Renal cortex interstitium (tissue), 11 donors: ENCODE results near the gene MBD5. TPM values are rescaled to one million over a fixed set of nuclear protein-coding genes. Genes with fewer than 3 reads are reported as not detected.

Experiments used
- DNase-seq, 11 donors: peaks; one replicate each; pipeline ENCODE4 v3.0.0-alpha.2; 2013; ENCODE audit warnings: low read depth in 9 of 11, low spot score in 4 of 11; ENCODE audit errors: extremely low read depth in 1 of 11
- polyA plus RNA-seq, 3 donors: library from polyadenylated mRNA; unstranded; fragments of 120-200 nt; gene quantifications; one replicate each; pipeline ENCODE4 v1.2.1, GENCODE V29; 2013; ENCODE audit not compliant: insufficient read length in 3 of 3

The MBD5 gene
- polyA plus RNA-seq, 3 donors = 41.1 to 42.9 (median 42.7) TPM

DNA sequence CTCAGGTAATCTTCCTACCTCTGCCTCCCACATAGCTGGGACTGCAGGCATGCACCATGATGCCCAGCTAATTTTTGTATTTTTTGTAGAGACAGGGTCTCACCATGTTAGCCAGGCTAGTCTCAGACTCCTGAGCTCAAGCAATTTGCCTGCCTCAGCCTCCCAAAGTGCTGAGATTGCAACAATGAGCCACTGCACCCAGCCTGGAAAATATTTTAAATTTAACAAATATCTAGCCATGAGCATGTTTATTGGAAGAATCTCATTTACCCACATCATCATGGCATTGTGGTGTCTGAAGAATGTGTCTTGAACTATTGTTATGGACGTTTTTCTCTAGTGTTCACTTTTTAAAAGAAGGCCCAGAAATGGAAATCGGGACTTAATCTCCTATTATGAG is 231.8 kb downstream of the MBD5 start:
- no peak for DNase-seq

GRCh38 chr2:148253685-148254084 is 232.8 kb downstream of the MBD5 start:
- DNase-seq = peak in 1 of 11 donors; percentile 6

GRCh38 chr2:148255929-148256328 is 235.0 kb downstream of the MBD5 start:
- no peak for DNase-seq

- DNase-seq = no peak
Observed at GRCh38 chr2:148257276-148257675, 236.4 kb downstream of the MBD5 start.

DNA sequence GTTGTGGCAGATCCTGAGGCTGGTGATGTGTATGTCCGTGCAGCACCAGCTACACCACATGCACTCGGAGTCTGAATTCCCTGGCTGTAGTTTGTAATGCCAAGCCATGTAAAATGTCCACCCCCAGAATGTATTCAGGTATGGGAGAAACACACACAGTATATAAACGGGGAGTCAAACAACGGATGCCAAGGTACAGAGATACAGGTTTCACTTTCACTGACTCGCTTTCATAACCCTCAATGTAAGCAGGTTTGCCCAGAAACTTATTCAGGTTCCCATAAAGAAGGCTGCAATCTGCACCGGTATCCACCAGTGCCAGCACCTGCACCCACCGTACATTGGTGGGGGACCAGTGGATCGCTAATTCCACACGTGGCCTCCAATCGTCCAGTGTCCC is 237.2 kb downstream of the MBD5 start:
- no peak for DNase-seq

DNA sequence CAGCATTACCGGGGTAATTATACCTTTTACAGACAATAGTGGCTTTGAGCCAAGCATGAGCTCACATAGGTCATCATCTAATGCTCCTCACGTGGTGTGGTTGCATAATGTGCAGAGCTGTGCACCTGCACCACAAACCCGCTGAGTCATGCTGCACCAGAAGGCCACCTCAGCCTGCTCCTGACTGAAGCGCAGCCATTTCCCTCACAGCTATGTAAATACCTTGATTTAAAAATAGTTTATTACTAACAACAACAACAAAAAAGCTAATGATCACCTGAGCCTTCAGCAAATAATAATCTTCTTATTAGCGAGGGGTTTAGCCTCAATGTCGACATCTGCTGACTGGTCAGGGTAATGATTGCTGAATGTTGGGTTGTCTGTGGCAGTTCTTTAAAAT is 238.8 kb downstream of the MBD5 start:
- DNase-seq = no peak

DNA sequence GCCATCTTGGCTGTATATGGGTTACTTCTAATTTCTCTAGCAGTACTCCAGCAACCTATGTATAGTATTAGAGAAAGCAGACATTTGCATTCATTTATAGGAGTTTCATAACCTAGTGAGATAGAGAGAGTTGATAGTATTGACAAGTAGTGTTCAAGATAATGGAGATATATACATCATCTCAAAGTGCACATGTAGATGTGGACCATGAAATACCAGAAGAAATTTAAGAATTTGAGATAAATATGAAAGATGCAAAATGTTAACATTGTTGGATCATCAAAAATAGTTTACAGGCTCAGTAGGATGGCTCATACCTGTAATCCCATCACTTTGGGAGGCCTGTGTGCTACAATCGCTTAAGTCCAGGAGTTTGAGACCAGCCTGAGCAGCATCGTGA is 243.0 kb downstream of the MBD5 start:
- DNase-seq = no peak

- peak in 6 of 11 donors; percentile 5 to 33 (median 16) for DNase-seq
Observed at GRCh38 chr2:148273158-148273691, 252.3 kb downstream of the MBD5 start.

- DNase-seq = no peak
Observed at GRCh38 chr2:148279216-148279615, 258.3 kb downstream of the MBD5 start.

DNA sequence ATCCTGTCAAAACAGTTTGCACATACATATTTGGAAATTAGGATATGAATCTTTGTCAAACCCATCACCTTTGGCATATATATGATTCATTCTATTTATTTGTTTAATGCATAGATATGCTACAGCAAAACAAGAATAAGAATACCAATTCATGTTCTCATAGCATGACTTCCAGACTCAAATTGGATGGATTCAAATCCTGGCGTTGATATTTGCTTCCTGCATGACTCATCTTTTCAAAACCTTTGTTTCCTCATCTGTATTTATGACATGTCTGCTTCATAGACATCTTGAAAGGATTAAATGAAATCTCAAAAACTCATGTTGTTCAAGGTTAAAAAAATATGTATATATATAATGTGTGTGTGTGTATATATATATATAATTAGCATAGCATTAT is 261.3 kb downstream of the MBD5 start:
- DNase-seq = no peak

DNA sequence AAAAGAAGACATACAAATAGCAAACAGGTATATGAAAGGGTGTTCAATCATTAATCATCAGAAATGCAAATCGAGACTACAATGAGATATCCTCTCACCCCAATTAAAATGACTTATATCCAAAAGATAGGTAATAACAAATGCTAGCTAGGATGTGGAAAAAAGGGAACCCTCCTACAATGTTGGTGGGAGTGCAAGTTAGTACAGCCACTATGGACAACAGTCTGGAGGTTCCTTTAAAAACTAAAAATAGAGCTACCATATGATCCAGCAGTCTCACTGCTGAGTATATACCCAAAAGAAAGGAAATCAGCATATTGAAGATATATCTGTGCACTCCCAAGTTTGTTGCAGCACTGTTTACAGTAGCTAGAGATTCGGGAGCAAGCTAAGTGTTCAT is 271.5 kb downstream of the MBD5 start:
- DNase-seq = no peak

- no peak for DNase-seq
Observed at GRCh38 chr2:148298196-148298595, 277.3 kb downstream of the MBD5 start.

DNA sequence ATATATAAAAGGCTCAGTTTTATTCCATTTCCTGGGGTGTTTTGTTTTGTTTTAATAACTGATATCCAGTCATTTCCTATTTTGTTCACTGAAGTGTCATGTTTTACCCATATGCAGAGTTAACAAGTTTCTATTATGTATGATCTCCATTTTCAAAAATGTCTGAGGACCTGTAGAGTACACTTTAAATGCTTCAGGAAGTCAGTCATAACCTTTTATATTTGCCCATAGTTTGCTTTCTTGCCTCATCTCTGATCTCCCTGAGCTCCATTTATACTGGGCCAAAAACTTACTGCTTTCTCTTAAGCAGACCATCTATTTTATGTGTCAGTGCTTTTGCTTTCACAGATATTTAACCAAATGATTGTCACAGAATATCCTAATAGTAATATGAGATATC is 278.7 kb downstream of the MBD5 start:
- DNase-seq = no peak

- DNase-seq = no peak
Observed at GRCh38 chr2:148300544-148300943, 279.7 kb downstream of the MBD5 start.

DNA sequence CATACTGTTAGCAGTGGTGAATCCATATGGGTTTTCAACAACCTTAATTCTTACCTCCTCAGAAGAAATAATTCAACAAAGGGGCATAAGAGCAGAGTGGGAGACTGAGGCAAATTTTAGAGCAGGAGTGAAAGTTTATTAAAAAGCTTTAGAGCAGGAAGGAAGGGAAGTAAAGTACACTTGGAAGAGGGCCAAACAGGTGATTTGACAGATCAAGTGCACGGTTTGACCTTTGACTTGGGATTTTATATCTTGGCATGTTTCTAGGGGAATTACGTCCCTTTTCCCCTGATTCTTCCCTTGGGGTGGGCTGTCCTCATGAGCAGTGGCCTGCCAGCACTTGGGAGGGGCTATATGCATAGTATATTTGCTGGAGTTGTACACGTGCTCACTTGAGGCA is 280.5 kb downstream of the MBD5 start:
- peak in 1 of 11 donors; percentile 7 for DNase-seq

- no peak for DNase-seq
Observed at GRCh38 chr2:148302526-148302925, 281.6 kb downstream of the MBD5 start.

- no peak for DNase-seq
Observed at GRCh38 chr2:148303161-148303560, 282.3 kb downstream of the MBD5 start.

GRCh38 chr2:148305476-148305875 is 284.6 kb downstream of the MBD5 start:
- DNase-seq = no peak

GRCh38 chr2:148306027-148306426 is 285.1 kb downstream of the MBD5 start:
- DNase-seq = no peak

- DNase-seq = no peak
Observed at GRCh38 chr2:148317598-148317997, 296.7 kb downstream of the MBD5 start.

DNA sequence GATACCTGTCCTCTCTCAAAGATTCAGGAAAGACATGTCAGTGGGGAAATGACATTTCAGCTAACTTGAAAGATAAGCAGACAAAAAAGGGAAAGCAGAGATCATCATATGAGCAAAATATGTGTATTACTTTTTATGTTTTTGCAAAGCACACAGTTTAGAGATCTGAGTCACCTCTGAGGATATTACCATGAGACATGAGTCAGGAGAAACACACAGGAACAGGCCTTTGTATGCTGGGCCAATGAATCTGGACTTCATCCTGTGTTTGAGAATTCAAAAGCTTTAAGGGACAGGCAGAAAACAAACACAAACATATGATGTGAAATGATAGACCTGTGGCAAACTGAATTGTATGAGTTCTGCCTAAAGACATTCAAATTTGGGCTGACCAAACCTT is 317.6 kb downstream of the MBD5 start:
- DNase-seq = no peak

GRCh38 chr2:148342086-148342485 is 321.2 kb downstream of the MBD5 start:
- no peak for DNase-seq
